ENCODE results near the gene MCCC1. TPM values are rescaled to one million over a fixed set of nuclear protein-coding genes. Genes with fewer than 3 reads are reported as not detected.

MCCC1 gene
- total and polyA plus RNA-seq, 2 experiments from 2014 or later: 30.8 to 37.7 TPM

DNA sequence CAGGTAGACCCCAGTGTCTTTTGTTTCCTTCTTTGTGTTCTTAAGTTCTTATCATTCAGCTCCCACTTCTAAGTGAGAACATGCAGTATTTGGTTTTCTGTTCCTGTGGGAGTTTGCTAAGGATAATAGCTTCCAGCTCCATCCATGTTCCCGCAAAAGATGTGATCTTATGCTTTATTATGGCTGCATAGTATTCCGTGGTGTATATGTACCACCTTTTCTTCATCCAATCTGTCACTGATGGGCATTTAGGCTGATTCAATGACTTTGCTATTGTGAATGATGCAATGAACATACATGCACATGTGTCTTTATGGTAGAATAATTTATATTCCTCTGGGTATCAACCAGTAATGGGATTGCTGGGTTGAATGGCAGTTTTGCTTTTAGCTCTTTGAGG is 24.4 kb downstream of the MCCC1 start:
- peaks cover 9% of the 10 kb centered on the region for H3K9me3 ChIP-seq (ENCODE audit: low read depth)
- 99% methylated on average over 2 of the region's 2 CpGs for WGBS (ENCODE audit: low lambda C conversion rate, missing lambda C conversion rate)

DNA sequence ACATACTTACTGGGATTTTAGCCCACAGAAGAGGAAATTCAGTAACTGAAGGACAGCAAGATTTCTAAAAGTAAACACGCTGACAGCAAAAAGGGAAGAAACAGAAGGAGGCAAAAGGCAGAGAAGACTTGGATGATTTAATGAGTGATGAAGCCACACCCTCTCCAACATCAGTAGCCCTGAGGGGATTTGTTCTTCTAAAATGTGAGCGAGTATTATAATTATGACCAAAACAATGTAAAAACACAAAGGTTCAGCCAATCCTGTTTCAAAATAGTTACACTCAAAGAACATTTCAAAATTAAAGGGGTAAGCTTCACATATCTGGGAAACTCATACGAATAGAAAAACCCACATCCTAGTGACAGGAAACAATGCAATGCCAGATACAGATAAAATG is 25.0 kb downstream of the MCCC1 start:
- Histone ChIP-seq H3K4me3 (no peak overlapping the region), H3K27me3 (no peaks in the 10 kb centered on the region), H3K79me2 (no peaks in the 10 kb centered on the region), H3K9me3 (ENCODE audit: low read depth) (peaks cover 9% of the 10 kb centered on the region), H4K20me1 (ENCODE audit: insufficient read depth, poor library complexity, severe bottlenecking) (no peaks in the 10 kb centered on the region), H3K9me2 (replicated peaks; ENCODE audit: insufficient read depth) (no peaks in the 10 kb centered on the region), H3K4me1 (ENCODE audit: insufficient read depth) (no peaks in the 10 kb centered on the region), H3K27ac (no peak overlapping the region), H3K4me2 (no peak overlapping the region), H2AFZ (no peak overlapping the region), H3K36me3 (replicated peaks; ENCODE audit: insufficient read depth, low read depth) (peaks cover 6% of the 10 kb centered on the region)
- TF ChIP-seq EZH2phosphoT487 (IDR thresholded peaks at IDR 0.05; ENCODE audit: low read depth, severe bottlenecking, unreplicated experiment): no peak
- TF ChIP-seq, protein P1, sequence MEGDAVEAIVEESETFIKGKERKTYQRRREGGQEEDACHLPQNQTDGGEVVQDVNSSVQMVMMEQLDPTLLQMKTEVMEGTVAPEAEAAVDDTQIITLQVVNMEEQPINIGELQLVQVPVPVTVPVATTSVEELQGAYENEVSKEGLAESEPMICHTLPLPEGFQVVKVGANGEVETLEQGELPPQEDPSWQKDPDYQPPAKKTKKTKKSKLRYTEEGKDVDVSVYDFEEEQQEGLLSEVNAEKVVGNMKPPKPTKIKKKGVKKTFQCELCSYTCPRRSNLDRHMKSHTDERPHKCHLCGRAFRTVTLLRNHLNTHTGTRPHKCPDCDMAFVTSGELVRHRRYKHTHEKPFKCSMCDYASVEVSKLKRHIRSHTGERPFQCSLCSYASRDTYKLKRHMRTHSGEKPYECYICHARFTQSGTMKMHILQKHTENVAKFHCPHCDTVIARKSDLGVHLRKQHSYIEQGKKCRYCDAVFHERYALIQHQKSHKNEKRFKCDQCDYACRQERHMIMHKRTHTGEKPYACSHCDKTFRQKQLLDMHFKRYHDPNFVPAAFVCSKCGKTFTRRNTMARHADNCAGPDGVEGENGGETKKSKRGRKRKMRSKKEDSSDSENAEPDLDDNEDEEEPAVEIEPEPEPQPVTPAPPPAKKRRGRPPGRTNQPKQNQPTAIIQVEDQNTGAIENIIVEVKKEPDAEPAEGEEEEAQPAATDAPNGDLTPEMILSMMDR (IDR thresholded peaks at IDR 0.05; ENCODE audit: poor library complexity): no peak
- no peak for TF ChIP-seq EZH2 (IDR thresholded peaks at IDR 0.05; ENCODE audit: borderline replicate concordance)
- DNase-seq (ENCODE audit: low spot score): no peak
- WGBS (ENCODE audit: low lambda C conversion rate, missing lambda C conversion rate): 82% methylated on average over 3 of the region's 3 CpGs

More for the DNA sequence above, 24.4 kb downstream of the MCCC1 start:
- H4K20me1 ChIP-seq (ENCODE audit: insufficient read depth, poor library complexity, severe bottlenecking): no peaks in the 10 kb centered on the region
- no peaks in the 10 kb centered on the region for H3K4me1 ChIP-seq (ENCODE audit: insufficient read depth)
- peaks cover 6% of the 10 kb centered on the region for H3K36me3 ChIP-seq (replicated peaks; ENCODE audit: insufficient read depth, low read depth)
- no peaks in the 10 kb centered on the region for H3K27me3 ChIP-seq
- no peak overlapping the region for H3K27ac ChIP-seq
- H3K4me3 ChIP-seq: no peak overlapping the region
- H3K79me2 ChIP-seq: no peaks in the 10 kb centered on the region
- DNase-seq (ENCODE audit: low spot score): no peak
- no peaks in the 10 kb centered on the region for H3K9me2 ChIP-seq (replicated peaks; ENCODE audit: insufficient read depth)
- H3K4me2 ChIP-seq: no peak overlapping the region
- TF ChIP-seq EZH2phosphoT487 (IDR thresholded peaks at IDR 0.05; ENCODE audit: low read depth, severe bottlenecking, unreplicated experiment) (no peak), EZH2 (IDR thresholded peaks at IDR 0.05; ENCODE audit: borderline replicate concordance) (no peak)
- TF ChIP-seq, protein P1 (IDR thresholded peaks at IDR 0.05; ENCODE audit: poor library complexity): no peak
- H2AFZ ChIP-seq: no peak overlapping the region

DNA sequence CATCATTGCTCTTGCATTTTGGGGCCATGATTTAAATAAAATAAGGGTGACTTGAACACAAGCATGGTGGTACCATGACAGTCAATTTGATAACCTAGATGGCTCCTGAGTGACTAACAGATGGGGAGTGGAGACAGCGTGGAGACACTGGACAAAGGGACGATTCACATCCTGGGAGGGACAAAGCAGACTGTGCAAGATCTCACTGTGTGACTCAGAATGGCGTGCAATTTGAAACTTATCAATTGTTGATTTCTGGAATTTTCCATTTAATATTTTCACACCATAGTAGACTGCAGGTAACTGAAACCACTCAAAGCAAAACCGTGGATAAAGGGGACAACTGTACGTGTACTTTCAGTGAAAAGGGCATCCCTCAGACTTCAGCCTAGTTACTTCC is 25.5 kb downstream of the MCCC1 start:
- DNase-seq (ENCODE audit: low spot score): no peak
- H3K9me2 ChIP-seq (replicated peaks; ENCODE audit: insufficient read depth): no peaks in the 10 kb centered on the region
- no peak overlapping the region for H2AFZ ChIP-seq
- no peaks in the 10 kb centered on the region for H3K4me1 ChIP-seq (ENCODE audit: insufficient read depth)
- TF ChIP-seq EZH2 (IDR thresholded peaks at IDR 0.05; ENCODE audit: borderline replicate concordance) (no peak), EZH2phosphoT487 (IDR thresholded peaks at IDR 0.05; ENCODE audit: low read depth, severe bottlenecking, unreplicated experiment) (no peak)
- TF ChIP-seq, protein P1 (IDR thresholded peaks at IDR 0.05; ENCODE audit: poor library complexity): no peak
- no peak overlapping the region for H3K4me2 ChIP-seq
- H3K27me3 ChIP-seq: no peaks in the 10 kb centered on the region
- 87% methylated on average over 5 of the region's 5 CpGs for WGBS (ENCODE audit: low lambda C conversion rate, missing lambda C conversion rate)
- no peak overlapping the region for H3K4me3 ChIP-seq
- H3K36me3 ChIP-seq (replicated peaks; ENCODE audit: insufficient read depth, low read depth): peaks cover 6% of the 10 kb centered on the region
- no peak overlapping the region for H3K27ac ChIP-seq
- peaks cover 9% of the 10 kb centered on the region for H3K9me3 ChIP-seq (ENCODE audit: low read depth)
- H4K20me1 ChIP-seq (ENCODE audit: insufficient read depth, poor library complexity, severe bottlenecking): no peaks in the 10 kb centered on the region
- H3K79me2 ChIP-seq: no peaks in the 10 kb centered on the region

DNA sequence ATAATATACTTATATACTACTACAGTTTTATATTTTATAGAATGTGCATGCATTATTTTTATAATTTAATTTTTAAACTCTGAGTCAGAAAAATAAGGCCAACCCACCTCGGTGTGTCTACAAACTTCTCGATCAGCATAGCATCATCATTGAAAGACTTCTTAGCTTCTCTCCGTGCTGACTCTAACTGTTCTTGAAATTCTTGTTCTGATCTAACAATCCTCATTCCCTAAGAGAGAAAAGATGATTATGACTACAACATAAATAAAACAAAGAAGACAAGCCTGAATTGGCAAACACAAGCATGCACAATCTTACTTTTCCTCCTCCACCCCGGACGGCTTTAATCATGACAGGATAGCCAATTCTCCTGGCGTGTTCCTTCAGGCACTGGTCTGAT is 28.4 kb downstream of the MCCC1 start:
- Histone ChIP-seq H3K4me3 (no peak overlapping the region), H3K4me1 (ENCODE audit: insufficient read depth) (no peaks in the 10 kb centered on the region), H4K20me1 (ENCODE audit: insufficient read depth, poor library complexity, severe bottlenecking) (no peaks in the 10 kb centered on the region), H3K9me3 (ENCODE audit: low read depth) (no peaks in the 10 kb centered on the region), H3K79me2 (no peaks in the 10 kb centered on the region), H3K27ac (no peak overlapping the region), H3K27me3 (no peaks in the 10 kb centered on the region), H3K36me3 (replicated peaks; ENCODE audit: insufficient read depth, low read depth) (peaks cover 4% of the 10 kb centered on the region), H2AFZ (no peak overlapping the region), H3K9me2 (replicated peaks; ENCODE audit: insufficient read depth) (no peaks in the 10 kb centered on the region), H3K4me2 (no peak overlapping the region)
- WGBS (ENCODE audit: low lambda C conversion rate, missing lambda C conversion rate): 96% methylated on average over 6 of the region's 6 CpGs
- no peak for DNase-seq (ENCODE audit: low spot score)
- TF ChIP-seq EZH2 (IDR thresholded peaks at IDR 0.05; ENCODE audit: borderline replicate concordance) (no peak), EZH2phosphoT487 (IDR thresholded peaks at IDR 0.05; ENCODE audit: low read depth, severe bottlenecking, unreplicated experiment) (no peak)
- TF ChIP-seq, protein P1 (IDR thresholded peaks at IDR 0.05; ENCODE audit: poor library complexity): no peak

All from hepatocyte (in vitro differentiated cells).